MCF 10A (cell line): Measurements from ENCODE around the gene MBTD1. TPM values are rescaled to one million over a fixed set of nuclear protein-coding genes. Genes with fewer than 3 reads are reported as not detected.

Experiments used
- BruUV-seq: library from RNA; stranded (reverse); fragments of 400-500 nt; replicated peaks from 2 replicates; lab custom pipeline; 2021; lab: Mats Ljungman, UMichigan
- CTCF ChIA-PET: fragments of 300-600 bp; sonication (Branson Sonifier 250); formaldehyde crosslinking; extraction: SDS; loops from one replicate; lab custom pipeline; 2021; ENCODE audit warnings: antibody characterized with exemption, inconsistent platforms; lab: Yijun Ruan, JAX
- POLR2A ChIA-PET: fragments of 300-600, 350-650 bp; sonication (Branson Sonifier 250); formaldehyde crosslinking; extraction: SDS; loops from one replicate; lab custom pipeline; 2020; ENCODE audit warnings: antibody characterized with exemption, inconsistent platforms; lab: Yijun Ruan, JAX
- DNase-seq: peaks from one replicate; pipeline ENCODE4 v3.0.0-alpha.2; 2018; ENCODE audit not compliant: unreplicated experiment
- H3K27ac Mint-ChIP-seq: one replicate; pipeline ENCODE4 v1.8.0; 2022; ENCODE audit warnings: mild to moderate bottlenecking, low read depth, mixed read lengths; ENCODE audit not compliant: unreplicated experiment
- H3K27me3 Mint-ChIP-seq: one replicate; pipeline ENCODE4 v1.8.0; 2022; ENCODE audit warnings: mixed read lengths; ENCODE audit not compliant: insufficient read depth, unreplicated experiment
- H3K36me3 Mint-ChIP-seq: one replicate; pipeline ENCODE4 v1.8.0; 2022; ENCODE audit warnings: mild to moderate bottlenecking, moderate library complexity, mixed read lengths; ENCODE audit not compliant: insufficient read depth, unreplicated experiment
- H3K4me1 Mint-ChIP-seq: one replicate; pipeline ENCODE4 v1.8.0; 2022; ENCODE audit warnings: mixed read lengths; ENCODE audit not compliant: insufficient read depth, unreplicated experiment
- H3K4me3 Mint-ChIP-seq: one replicate; pipeline ENCODE4 v1.8.0; 2022; ENCODE audit warnings: mild to moderate bottlenecking, moderate library complexity, mixed read lengths; ENCODE audit not compliant: unreplicated experiment
- H3K9me3 Mint-ChIP-seq: one replicate; pipeline ENCODE4 v1.8.0; 2022; ENCODE audit warnings: mixed read lengths; ENCODE audit not compliant: unreplicated experiment
- CTCF ChIP-seq: fragments of 200-600 bp; IDR thresholded peaks from one replicate; pipeline ENCODE4 v1.8.0; 2022; ENCODE audit warnings: antibody characterized with exemption, mild to moderate bottlenecking; ENCODE audit not compliant: unreplicated experiment
- intact Hi-C: fragments of 100-400 bp; cut with micrococcal nuclease; formaldehyde crosslinking; loops from 2 replicates; pipeline ENCODE4 v1.14.1; 2022
- total RNA-seq: library from RNA; stranded (reverse); gene quantifications from 2 replicates; pipeline ENCODE4 v1.2.3, GENCODE V29; 2022

MBTD1 gene
- total RNA-seq, 1 experiment from 2014 or later: 7.7 TPM

- TF ChIP-seq CTCF: no peak
- no peaks in the 10 kb centered on the region for H3K36me3 Mint-ChIP-seq
- no peak for DNase-seq
- H3K27me3 Mint-ChIP-seq: no peaks in the 10 kb centered on the region
- H3K27ac Mint-ChIP-seq: no peak overlapping the region
- H3K4me1 Mint-ChIP-seq: peaks cover 10% of the 10 kb centered on the region
- no TSS peak for BruUV-seq
- intact Hi-C loops: no loop called here
- H3K4me3 Mint-ChIP-seq: no peak overlapping the region
- ChIA-PET POLR2A (no interaction called here), CTCF (no interaction called here)
- H3K9me3 Mint-ChIP-seq: no peaks in the 10 kb centered on the region
These were observed 25.7 kb downstream of the MBTD1 start for GRCh38 chr17:51234162-51234561.

GRCh38 chr17:51231999-51232398 lies 27.9 kb downstream of the MBTD1 start:
- Mint-ChIP-seq H3K9me3 (no peaks in the 10 kb centered on the region), H3K4me3 (no peak overlapping the region), H3K36me3 (no peaks in the 10 kb centered on the region), H3K4me1 (peaks cover 10% of the 10 kb centered on the region), H3K27me3 (no peaks in the 10 kb centered on the region), H3K27ac (no peak overlapping the region)
- intact Hi-C loops: no loop called here
- CTCF ChIA-PET: no interaction called here
- no peak for TF ChIP-seq CTCF
- BruUV-seq: no TSS peak
- POLR2A ChIA-PET: no interaction called here
- DNase-seq: no peak

- no peaks in the 10 kb centered on the region for H3K9me3 Mint-ChIP-seq
- TF ChIP-seq CTCF: no peak
- no TSS peak for BruUV-seq
- H3K36me3 Mint-ChIP-seq: no peaks in the 10 kb centered on the region
- no peak for DNase-seq
- H3K27me3 Mint-ChIP-seq: no peaks in the 10 kb centered on the region
- ChIA-PET CTCF (no interaction called here), POLR2A (interaction anchor here (0.6 to 1.3 kb wide), 2 partner anchors 8 to 109 kb away, joined by 3 to 5 read pairs; no protein-coding TSS in a partner anchor)
- H3K27ac Mint-ChIP-seq: peak overlapping the region; percentile 74
- no peak overlapping the region for H3K4me3 Mint-ChIP-seq
- intact Hi-C loops: no loop called here
- peaks cover 10% of the 10 kb centered on the region for H3K4me1 Mint-ChIP-seq
These were observed 29.5 kb downstream of the MBTD1 start for GRCh38 chr17:51230306-51230705.

GRCh38 chr17:51229889-51230288 lies 30.0 kb downstream of the MBTD1 start:
- H3K27me3 Mint-ChIP-seq: no peaks in the 10 kb centered on the region
- H3K9me3 Mint-ChIP-seq: no peaks in the 10 kb centered on the region
- intact Hi-C loops: no loop called here
- ChIA-PET POLR2A (interaction anchor here (0.6 to 1.3 kb wide), 2 partner anchors 8 to 109 kb away, joined by 3 to 5 read pairs; no protein-coding TSS in a partner anchor), CTCF (no interaction called here)
- TF ChIP-seq CTCF: no peak
- DNase-seq: no peak
- H3K4me1 Mint-ChIP-seq: peaks cover 10% of the 10 kb centered on the region
- H3K27ac Mint-ChIP-seq: no peak overlapping the region
- H3K4me3 Mint-ChIP-seq: no peak overlapping the region
- H3K36me3 Mint-ChIP-seq: peaks cover 2% of the 10 kb centered on the region
- BruUV-seq: no TSS peak
